C4-2B (cell line): ENCODE data around the gene SMARCC2.

Experiments
- CTCF ChIP-seq: fragments of 450-650 bp; conservative IDR thresholded peaks from 2 replicates; pipeline ENCODE4 v1.5.1; 2017; ENCODE audit warnings: mild to moderate bottlenecking
- ZFX ChIP-seq: fragments of 450-650 bp; IDR thresholded peaks from 2 replicates; pipeline ENCODE4 v1.6.1; 2017

- TF ChIP-seq CTCF (no peak), ZFX (no peak)
These were observed 62.5 kb downstream of the SMARCC2 start for GRCh38 chr12:56126732-56127239.
